Ascending aorta (tissue), 2 donors: ENCODE results near the gene PRUNE2. TPM values are rescaled to one million over a fixed set of nuclear protein-coding genes. Genes with fewer than 3 reads are reported as not detected.

Source experiments
- DNase-seq, 2 donors: peaks; one replicate each; pipeline ENCODE4 v3.0.0-alpha.2; 2019; ENCODE audit warnings: low spot score in 2 of 2
- H3K27ac ChIP-seq, 2 donors: fragments of 200-600 bp; sonication (generic); one replicate each; pipeline ENCODE4 v1.5.1; 2016 to 2017; ENCODE audit warnings: mild to moderate bottlenecking in 1 of 2
- H3K27me3 ChIP-seq: fragments of 200-600 bp; sonication (generic); one replicate; pipeline ENCODE4 v1.5.1; 2017
- H3K36me3 ChIP-seq, 2 donors: fragments of 200-600 bp; sonication (generic); one replicate each; pipeline ENCODE4 v1.5.1; 2016
- H3K4me1 ChIP-seq, 2 donors: fragments of 200-600 bp; sonication (generic); one replicate each; pipeline ENCODE4 v1.5.1; 2016 to 2017; ENCODE audit warnings: mild to moderate bottlenecking in 1 of 2
- H3K4me3 ChIP-seq, 2 donors: fragments of 200-600 bp; sonication (generic); one replicate each; pipeline ENCODE4 v1.5.1; 2016 to 2017; ENCODE audit warnings: mild to moderate bottlenecking in 1 of 2
- H3K9me3 ChIP-seq, 2 donors: fragments of 200-600 bp; sonication (generic); one replicate each; pipeline ENCODE4 v1.5.1; 2016
- CTCF ChIP-seq, 3 experiments: fragments of 200-600 bp in 2 of 3; fragments of 450-650 bp in 1 of 3; sonication (generic) in 2 of 3; IDR thresholded peaks; one replicate each; pipeline ENCODE4 v1.5.1; 2016 to 2019; ENCODE audit warnings: antibody characterized with exemption in 3 of 3, mild to moderate bottlenecking in 1 of 3, moderate library complexity in 1 of 3
- intact Hi-C: fragments of 100-400 bp; cut with DNase I; formaldehyde crosslinking; loops from one replicate; pipeline ENCODE4 v1.15.1; 2023
- total RNA-seq: library from RNA; depleted of rRNA; stranded (reverse); fragments of >200 nt; gene quantifications from one replicate; pipeline ENCODE4 v1.1.0, GENCODE V29; 2016

PRUNE2 gene
- total RNA-seq, 1 donor from 2014 or later: 200 TPM

- Histone ChIP-seq H3K36me3 (peaks cover 2 to 13% of the 10 kb centered on the region in 2 donors), H3K27ac (no peak overlapping the region), H3K9me3 (no peaks in the 10 kb centered on the region), H3K4me1 (peaks cover 0 to 8% of the 10 kb centered on the region in 2 donors), H3K4me3 (no peak overlapping the region), H3K27me3 (no peaks in the 10 kb centered on the region)
- intact Hi-C loops: no loop called here
- no peak for DNase-seq
- no peak for TF ChIP-seq CTCF (IDR thresholded peaks at IDR 0.05)
These were observed 49.9 kb downstream of the PRUNE2 start for GRCh38 chr9:76856016-76856415.

GRCh38 chr9:76855015-76855414 is 50.9 kb downstream of the PRUNE2 start:
- intact Hi-C loops: no loop called here
- no peak for DNase-seq

GRCh38 chr9:76852026-76852425 is 53.9 kb downstream of the PRUNE2 start:
- intact Hi-C loops: no loop called here
- Histone ChIP-seq H3K4me1 (peaks cover 0 to 7% of the 10 kb centered on the region in 2 donors), H3K4me3 (no peak overlapping the region), H3K9me3 (no peaks in the 10 kb centered on the region), H3K27me3 (no peaks in the 10 kb centered on the region), H3K27ac (no peak overlapping the region), H3K36me3 (peaks cover 24 to 40% of the 10 kb centered on the region in 2 donors)
- TF ChIP-seq CTCF (IDR thresholded peaks at IDR 0.05): no peak
- DNase-seq: no peak

More at GRCh38 chr9:76855015-76855414, 50.9 kb downstream of the PRUNE2 start:
- Histone ChIP-seq H3K9me3 (no peaks in the 10 kb centered on the region), H3K4me1 (peaks cover 0 to 7% of the 10 kb centered on the region in 2 donors), H3K27ac (no peak overlapping the region), H3K36me3 (peaks cover 7 to 19% of the 10 kb centered on the region in 2 donors), H3K27me3 (no peaks in the 10 kb centered on the region), H3K4me3 (no peak overlapping the region)
- TF ChIP-seq CTCF (IDR thresholded peaks at IDR 0.05): no peak

GRCh38 chr9:76846297-76846696 is 59.6 kb downstream of the PRUNE2 start:
- DNase-seq: no peak
- H3K4me3 ChIP-seq: no peak overlapping the region
- intact Hi-C loops: no loop called here

GRCh38 chr9:76845254-76845653 is 60.7 kb downstream of the PRUNE2 start:
- no peak for DNase-seq
- H3K36me3 ChIP-seq: peaks cover 38 to 47% of the 10 kb centered on the region in 2 donors
- intact Hi-C loops: no loop called here
- no peak for TF ChIP-seq CTCF (IDR thresholded peaks at IDR 0.05)
- H3K4me3 ChIP-seq: no peak overlapping the region
- H3K4me1 ChIP-seq: peaks cover 0 to 5% of the 10 kb centered on the region in 2 donors
- H3K27ac ChIP-seq: peak overlapping the region; percentile 7 to 70
- H3K27me3 ChIP-seq: no peaks in the 10 kb centered on the region
- H3K9me3 ChIP-seq: no peaks in the 10 kb centered on the region

More at GRCh38 chr9:76846297-76846696, 59.6 kb downstream of the PRUNE2 start:
- peaks cover 42 to 46% of the 10 kb centered on the region in 2 donors for H3K36me3 ChIP-seq
- no peaks in the 10 kb centered on the region for H3K27me3 ChIP-seq
- H3K9me3 ChIP-seq: no peaks in the 10 kb centered on the region
- H3K4me1 ChIP-seq: peaks cover 0 to 5% of the 10 kb centered on the region in 2 donors
- no peak for TF ChIP-seq CTCF (IDR thresholded peaks at IDR 0.05)
- peak overlapping the region in 1 of 2 donors; percentile 70 for H3K27ac ChIP-seq
